Heart right ventricle (tissue), 16 donors: ENCODE measurements around the gene CDKAL1. TPM values are rescaled to one million over a fixed set of nuclear protein-coding genes. Genes with fewer than 3 reads are reported as not detected.

Source experiments
- ATAC-seq, 8 donors: fragments of 200-7000 bp; cut with Tn5 transposase; one replicate each; pipeline ENCODE4 v1.9.1; 2020; ENCODE audit warnings: mild to moderate bottlenecking in 8 of 8, moderate library complexity in 8 of 8, moderate number of reproducible peaks in 1 of 8
- DNase-seq, 2 donors: peaks; one replicate each; pipeline ENCODE4 v3.0.0-alpha.2; 2020
- H3K27ac ChIP-seq, 10 donors: fragments of 200-600 bp; sonication (generic) in 2 of 10; one replicate each; pipeline versions ENCODE4 v1.5.0 to v1.8.0; 2020 to 2022; ENCODE audit warnings: mild to moderate bottlenecking in 3 of 10
- H3K27me3 ChIP-seq, 7 donors: fragments of 200-600 bp; one replicate each; pipeline ENCODE4 v1.8.0; 2021 to 2022; ENCODE audit warnings: mild to moderate bottlenecking in 2 of 7
- H3K36me3 ChIP-seq, 9 donors: fragments of 200-600 bp; sonication (generic) in 1 of 9; one replicate each; pipeline versions ENCODE4 v1.5.0 to v1.8.0; 2020 to 2022; ENCODE audit warnings: mild to moderate bottlenecking in 2 of 9
- H3K4me1 ChIP-seq, 9 donors: fragments of 200-600 bp; sonication (generic) in 1 of 9; one replicate each; pipeline versions ENCODE4 v1.5.0 to v1.8.0; 2020 to 2022; ENCODE audit warnings: mild to moderate bottlenecking in 4 of 9
- H3K4me3 ChIP-seq, 10 donors: fragments of 200-600 bp; sonication (generic) in 2 of 10; one replicate each; pipeline versions ENCODE4 v1.5.0 to v1.8.0; 2020 to 2022; ENCODE audit warnings: mild to moderate bottlenecking in 7 of 10, moderate library complexity in 2 of 10
- H3K9me3 ChIP-seq, 11 donors: fragments of 200-600 bp in 10 of 11; sonication (generic) in 2 of 11; one replicate each; pipeline versions ENCODE4 v1.5.0 to v1.8.0; 2013 to 2022; ENCODE audit warnings: mild to moderate bottlenecking in 2 of 11, control low read depth in 1 of 11, moderate library complexity in 1 of 11
- WGBS, 2 donors: extraction: QIAGEN DNeasy Blood & Tissue Kit; methylation state at CpG; one replicate each; pipeline ENCODE4 v1.1.7; 2013; ENCODE audit warnings: inconsistent platforms in 1 of 2; 5-methylcytosine and 5-hydroxymethylcytosine counted together
- intact Hi-C, 10 donors: fragments of 100-400 bp; cut with DNase I; formaldehyde crosslinking; loops; one replicate each; pipeline versions ENCODE4 v1.11.1 to v1.14.2; 2022
- polyA plus RNA-seq, 2 donors: library from polyadenylated mRNA; stranded (reverse); fragments of 200-250 nt; gene quantifications; one replicate each; pipeline ENCODE4 v1.2.3, GENCODE V29; 2013
- total RNA-seq, 10 donors: library from RNA; stranded (reverse); fragmentation: NEBNext Ultra II Directional in 3 of 10; extraction: Animal tissue kit (Norgen Biotek cat#: 25700) in 3 of 10; gene quantifications; one replicate each; pipeline versions ENCODE4 v1.2.1 to v1.2.4, GENCODE V29; 2021 to 2023
- TF ChIP-seq, protein P1 (sequence below), 9 donors: fragments of 200-600 bp; sonication (generic) in 2 of 9; IDR thresholded peaks; one replicate each; pipeline versions ENCODE4 v1.5.0 to v1.8.0; 2021 to 2022; ENCODE audit warnings: antibody characterized with exemption in 9 of 9, mild to moderate bottlenecking in 5 of 9, moderate library complexity in 1 of 9
- donor health status: Arrhythmogenic right ventricular cardiomyopathy.
- donor health status: ischemic (EF 13 %, LVEDD 7.1; RV severe dilation, severe dysfunction).
- donor health status: healthy with polysubstance abuse.
- donor health status: DM: no; HTN: yes; CAD: no.
- donor health status: DM: no; HTN: no; CAD: no.
- donor health status: ischemic (EF 25% LVEDD 6.9; RV normal size, moderate dysfunction).
- donor health status: ischemic (EF 25% LVEDD 5.7; RV mildly dilated, moderate dysfunction).
- donor health status: healthy.
- donor health status: DM: yes; HTN: yes; CAD: no.
- donor health status: Ischemic cardiomyopathy.
- donor health status: ischemic (EF 35%, LVEDD 5.7; RV mildly dilated, moderate dysfunction).
- donor health status: nonischemic (EF 11% LVEDD 7.7; RV severe dilation, severe dysfunction).
- donor health status: DM: yes; HTN: yes; CAD: no.
- donor health status: PGD.
- donor health status: ischemic (EF 29% LVEDD 5.4; RV normal size, mild dysfunction).
- donor health status: nonischemic (EF 23%, LVEDD 6.1; RV moderate dilation, normal function).

The CDKAL1 gene
- total and polyA plus RNA-seq, 12 donors: 3.2 to 14.0 (median 10.6) TPM

DNA sequence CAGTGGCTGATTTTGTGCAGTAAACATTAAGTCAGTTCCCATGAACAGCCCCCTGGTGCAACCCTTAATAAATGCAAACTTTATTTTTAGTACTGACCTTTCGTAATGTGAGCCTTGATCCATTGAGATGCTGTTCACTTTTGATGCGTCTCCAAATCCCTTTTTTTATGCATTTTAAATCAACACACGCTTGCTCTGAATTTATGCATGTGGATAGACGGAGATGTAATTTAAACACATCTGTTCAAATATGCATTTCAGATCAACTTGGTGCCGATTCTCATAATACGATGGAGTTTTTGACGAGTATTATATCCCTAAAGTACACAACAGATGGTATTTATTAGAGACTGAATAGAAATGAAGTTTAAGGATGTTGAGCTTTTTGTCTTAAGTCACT lies 505.7 kb downstream of the CDKAL1 start:
- H3K36me3 ChIP-seq: no peaks in the 10 kb centered on the region
- intact Hi-C loops: no loop called here
- no peak overlapping the region for H3K4me3 ChIP-seq
- no peaks in the 10 kb centered on the region for H3K9me3 ChIP-seq
- H3K27ac ChIP-seq: no peak overlapping the region
- ATAC-seq (no peak), DNase-seq (no peak)
- H3K4me1 ChIP-seq: no peaks in the 10 kb centered on the region
- TF ChIP-seq, protein P1, sequence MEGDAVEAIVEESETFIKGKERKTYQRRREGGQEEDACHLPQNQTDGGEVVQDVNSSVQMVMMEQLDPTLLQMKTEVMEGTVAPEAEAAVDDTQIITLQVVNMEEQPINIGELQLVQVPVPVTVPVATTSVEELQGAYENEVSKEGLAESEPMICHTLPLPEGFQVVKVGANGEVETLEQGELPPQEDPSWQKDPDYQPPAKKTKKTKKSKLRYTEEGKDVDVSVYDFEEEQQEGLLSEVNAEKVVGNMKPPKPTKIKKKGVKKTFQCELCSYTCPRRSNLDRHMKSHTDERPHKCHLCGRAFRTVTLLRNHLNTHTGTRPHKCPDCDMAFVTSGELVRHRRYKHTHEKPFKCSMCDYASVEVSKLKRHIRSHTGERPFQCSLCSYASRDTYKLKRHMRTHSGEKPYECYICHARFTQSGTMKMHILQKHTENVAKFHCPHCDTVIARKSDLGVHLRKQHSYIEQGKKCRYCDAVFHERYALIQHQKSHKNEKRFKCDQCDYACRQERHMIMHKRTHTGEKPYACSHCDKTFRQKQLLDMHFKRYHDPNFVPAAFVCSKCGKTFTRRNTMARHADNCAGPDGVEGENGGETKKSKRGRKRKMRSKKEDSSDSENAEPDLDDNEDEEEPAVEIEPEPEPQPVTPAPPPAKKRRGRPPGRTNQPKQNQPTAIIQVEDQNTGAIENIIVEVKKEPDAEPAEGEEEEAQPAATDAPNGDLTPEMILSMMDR (IDR thresholded peaks at IDR 0.05): no peak
- H3K27me3 ChIP-seq: no peaks in the 10 kb centered on the region
- 96 to 97% methylated on average over 7 of the region's 7 CpGs for WGBS, 2 donors

DNA sequence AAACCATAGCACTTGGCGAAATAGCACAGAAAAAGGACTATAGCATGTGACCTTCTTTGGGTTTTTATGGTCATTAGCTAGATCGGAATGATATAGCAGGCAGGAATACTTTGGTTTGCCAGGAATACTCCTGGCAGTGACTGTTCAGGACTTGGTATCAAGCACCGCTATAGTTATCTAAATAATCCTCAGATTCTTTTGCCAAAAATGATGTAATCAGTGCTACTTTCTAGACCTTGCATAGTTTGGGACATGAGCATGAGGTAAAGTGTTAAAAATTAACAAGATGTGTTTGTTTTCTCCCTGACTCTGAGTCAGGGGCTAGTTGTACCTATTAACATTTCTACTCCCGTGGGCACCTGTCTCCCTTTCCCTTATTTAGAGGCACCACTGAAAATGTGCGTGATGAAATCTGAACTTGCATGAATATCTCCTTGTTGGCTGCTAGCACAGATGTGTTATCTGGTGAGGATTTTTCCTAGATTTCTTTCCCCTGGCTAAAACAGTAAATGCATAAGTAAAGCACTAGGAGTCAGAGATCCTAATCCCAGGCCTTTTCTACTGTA lies 511.0 kb downstream of the CDKAL1 start:
- ATAC-seq: no peak

DNA sequence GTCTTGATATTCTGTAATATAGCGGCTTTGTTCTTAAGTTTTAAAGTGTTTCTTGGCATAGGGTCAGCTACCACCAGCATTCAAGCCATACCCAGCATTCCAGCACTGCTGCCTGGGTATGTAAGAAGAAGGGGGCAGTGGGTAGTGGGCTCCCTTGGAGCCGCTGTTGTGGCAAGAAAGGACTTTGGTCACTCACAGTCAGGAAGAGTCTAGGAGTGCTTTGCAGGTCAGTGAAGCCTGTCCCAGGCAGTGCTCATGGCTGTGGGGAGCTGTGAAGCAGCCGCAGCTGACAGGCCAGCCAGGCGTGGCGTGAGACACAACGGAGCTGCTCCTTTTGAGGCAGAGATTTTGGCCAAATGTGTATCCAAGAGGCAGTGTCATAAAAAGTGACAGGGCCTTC lies 512.0 kb downstream of the CDKAL1 start:
- H3K27me3 ChIP-seq: no peaks in the 10 kb centered on the region
- H3K4me1 ChIP-seq: no peaks in the 10 kb centered on the region
- ATAC-seq (peak in 6 of 8 donors; percentile 38 to 85 (median 72)), DNase-seq (peak; percentile 11 to 19)
- TF ChIP-seq, protein P1 (IDR thresholded peaks at IDR 0.05): no peak
- H3K36me3 ChIP-seq: no peaks in the 10 kb centered on the region
- H3K4me3 ChIP-seq: no peak overlapping the region
- no peak overlapping the region for H3K27ac ChIP-seq
- no peaks in the 10 kb centered on the region for H3K9me3 ChIP-seq
- WGBS, 2 donors: 53 to 69% methylated on average over 6 of the region's 6 CpGs
- intact Hi-C loops: no loop called here

More for the DNA sequence above, 511.0 kb downstream of the CDKAL1 start:
- no peak overlapping the region for H3K4me3 ChIP-seq
- DNase-seq: no peak
- H3K36me3 ChIP-seq: no peaks in the 10 kb centered on the region
- intact Hi-C loops: no loop called here
- no peak overlapping the region for H3K27ac ChIP-seq
- no peaks in the 10 kb centered on the region for H3K9me3 ChIP-seq
- TF ChIP-seq, protein P1 (IDR thresholded peaks at IDR 0.05): no peak
- H3K4me1 ChIP-seq: no peaks in the 10 kb centered on the region
- 77 to 85% methylated on average over 5 of the region's 5 CpGs for WGBS, 2 donors
- H3K27me3 ChIP-seq: no peaks in the 10 kb centered on the region

DNA sequence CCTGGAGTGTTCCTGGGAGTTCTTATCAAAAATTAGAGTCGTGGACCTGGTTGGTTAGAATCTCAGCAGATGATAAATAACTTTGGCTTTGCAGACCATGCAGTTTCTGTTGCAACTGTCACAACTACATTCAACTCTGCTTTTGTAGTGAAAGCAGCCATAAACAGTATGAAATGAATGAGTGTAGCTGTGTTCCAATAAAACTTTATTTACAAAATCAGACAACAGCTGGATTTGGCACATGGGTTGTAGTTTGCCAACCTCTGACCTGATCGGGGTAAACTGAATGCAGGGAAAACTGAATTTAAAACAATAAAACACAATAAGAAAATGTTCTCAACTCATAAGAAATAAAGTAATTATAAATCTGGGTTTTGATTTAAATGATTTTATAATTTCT lies 513.8 kb downstream of the CDKAL1 start:
- no peak overlapping the region for H3K4me3 ChIP-seq
- 85 to 92% methylated on average over 2 of the region's 2 CpGs for WGBS, 2 donors
- H3K9me3 ChIP-seq: no peaks in the 10 kb centered on the region
- H3K27ac ChIP-seq: no peak overlapping the region
- TF ChIP-seq, protein P1 (IDR thresholded peaks at IDR 0.05): no peak
- H3K36me3 ChIP-seq: no peaks in the 10 kb centered on the region
- intact Hi-C loops: no loop called here
- H3K4me1 ChIP-seq: no peaks in the 10 kb centered on the region
- ATAC-seq: no peak
- DNase-seq: no peak
- H3K27me3 ChIP-seq: no peaks in the 10 kb centered on the region
